Skeletal muscle cell (primary cell): ENCODE measurements around the gene NDOR1.

Source experiments
- DNase-seq: peaks from one replicate; pipeline ENCODE4 v3.0.0-alpha.2; 2010; ENCODE audit warnings: low read depth
- H3K4me3 ChIP-seq: 2 replicates; pipeline ENCODE4 v1.5.1; 2011; ENCODE audit warnings: low read depth, mild to moderate bottlenecking, control low read depth, low read length, moderate library complexity

Gene NDOR1

GRCh38 chr9:137167277-137167746, 38.2 kb upstream of the NDOR1 start:
- H3K4me3 ChIP-seq: no peak overlapping the region
- DNase-seq: no peak

GRCh38 chr9:137167747-137168572, 37.5 kb upstream of the NDOR1 start:
- no peak overlapping the region for H3K4me3 ChIP-seq
- no peak for DNase-seq

GRCh38 chr9:137168573-137168903, 37.0 kb upstream of the NDOR1 start:
- H3K4me3 ChIP-seq: peak overlapping the region; percentile 15
- no peak for DNase-seq

- peak overlapping the region; percentile 15 for H3K4me3 ChIP-seq
- no peak for DNase-seq
Observed at GRCh38 chr9:137168904-137169856, 36.3 kb upstream of the NDOR1 start.

- DNase-seq: no peak
Observed at GRCh38 chr9:137169896-137170358, 35.6 kb upstream of the NDOR1 start, which contains the start of gene LRRC26. Gene LRRC26 (minus strand): TSS chr9:137170051. CDS start chr9:137169943, 108 bp downstream.

GRCh38 chr9:137170486-137171148, 34.9 kb upstream of the NDOR1 start:
- DNase-seq: no peak
- no peak overlapping the region for H3K4me3 ChIP-seq

More at GRCh38 chr9:137169896-137170358, 35.6 kb upstream of the NDOR1 start, which contains the start of gene LRRC26:
- no peak within 1 kb of the TSS for H3K4me3 ChIP-seq

GRCh38 chr9:137171149-137171900, 34.2 kb upstream of the NDOR1 start:
- DNase-seq: no peak
- H3K4me3 ChIP-seq: no peak overlapping the region

GRCh38 chr9:137172901-137173795, 32.4 kb upstream of the NDOR1 start:
- no peak for DNase-seq
- H3K4me3 ChIP-seq: no peak overlapping the region

GRCh38 chr9:137173796-137174664, 31.5 kb upstream of the NDOR1 start:
- no peak overlapping the region for H3K4me3 ChIP-seq
- no peak for DNase-seq

- no peak for DNase-seq
- no peak overlapping the region for H3K4me3 ChIP-seq
Observed at GRCh38 chr9:137174722-137175293, 30.7 kb upstream of the NDOR1 start.

GRCh38 chr9:137175345-137175961, 30.0 kb upstream of the NDOR1 start:
- H3K4me3 ChIP-seq: no peak overlapping the region
- no peak for DNase-seq

- H3K4me3 ChIP-seq: no peak overlapping the region
- no peak for DNase-seq
Observed at GRCh38 chr9:137176302-137177182, 29.0 kb upstream of the NDOR1 start.

GRCh38 chr9:137178201-137178938, 27.1 kb upstream of the NDOR1 start:
- no peak for DNase-seq
- H3K4me3 ChIP-seq: no peak overlapping the region

GRCh38 chr9:137178939-137179630, 26.4 kb upstream of the NDOR1 start:
- no peak for DNase-seq
- H3K4me3 ChIP-seq: no peak overlapping the region
